NCI-H345 (cell line): ENCODE results near the gene GMCL2.

Experiments
- DNase-seq: peaks from one replicate; lab custom pipeline; 2025; lab: John Stamatoyannopoulos, UW

Gene GMCL2

GRCh38 chr5:178182158-178182876 is 4.9 kb downstream of the GMCL2 start:
- DNase-seq, result no peak

DNA sequence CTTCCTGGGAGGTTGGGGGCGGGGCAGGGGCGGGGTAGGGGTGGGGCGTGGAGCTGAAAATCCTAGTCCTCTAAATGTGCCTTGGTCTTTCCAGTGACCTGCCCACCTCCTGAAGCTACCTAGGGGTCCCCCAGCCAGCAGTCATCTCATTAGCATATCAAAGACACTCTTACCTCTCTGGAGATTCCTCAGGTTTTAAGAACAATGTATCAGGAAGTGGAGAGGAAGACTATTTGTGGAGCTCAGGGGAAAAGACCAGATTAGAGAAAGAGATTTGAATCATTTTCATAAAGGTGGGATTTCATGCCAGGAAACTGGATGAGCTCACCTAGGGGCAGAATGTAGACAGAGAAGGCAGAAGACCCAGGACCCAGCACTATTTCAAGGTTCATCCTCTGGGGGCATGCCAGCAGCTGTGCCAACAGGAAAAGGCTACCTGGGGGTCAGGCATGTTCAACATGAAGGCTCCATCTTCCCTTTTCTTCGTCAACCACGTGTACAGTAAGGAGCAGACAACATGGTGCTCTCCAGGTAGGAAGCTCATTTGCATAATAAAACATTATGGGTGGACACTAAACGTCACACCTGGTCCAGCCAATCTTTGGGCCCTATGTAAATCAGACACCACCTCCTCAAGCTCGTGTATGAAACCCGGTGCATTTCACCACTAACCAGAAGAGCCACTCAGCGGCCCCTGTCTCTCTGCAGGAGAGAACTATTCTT is 6.9 kb downstream of the GMCL2 start:
- DNase-seq, result no peak

DNA sequence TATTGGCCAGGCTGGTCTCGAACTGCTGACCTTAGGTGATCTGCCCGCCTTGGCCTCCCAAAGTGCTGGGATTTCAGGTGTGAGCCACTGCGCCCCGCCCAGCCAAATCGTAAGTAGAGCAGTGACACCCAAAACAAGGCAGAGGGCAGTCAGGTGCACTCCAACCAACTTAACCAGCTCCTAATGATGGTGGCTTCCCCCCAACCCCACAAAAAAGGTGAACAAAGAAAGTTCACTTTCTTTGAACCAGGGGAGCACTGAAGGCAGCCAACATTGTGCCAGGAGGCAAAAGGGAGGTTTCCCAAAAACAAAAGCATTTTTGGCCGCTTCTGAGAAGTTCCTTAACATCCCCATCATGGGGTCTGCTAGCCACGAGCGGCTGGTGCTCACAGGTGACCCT is 9.6 kb downstream of the GMCL2 start:
- no peak for DNase-seq

- no peak for DNase-seq
These were observed 10.4 kb downstream of the GMCL2 start for GRCh38 chr5:178176791-178177190.

DNA sequence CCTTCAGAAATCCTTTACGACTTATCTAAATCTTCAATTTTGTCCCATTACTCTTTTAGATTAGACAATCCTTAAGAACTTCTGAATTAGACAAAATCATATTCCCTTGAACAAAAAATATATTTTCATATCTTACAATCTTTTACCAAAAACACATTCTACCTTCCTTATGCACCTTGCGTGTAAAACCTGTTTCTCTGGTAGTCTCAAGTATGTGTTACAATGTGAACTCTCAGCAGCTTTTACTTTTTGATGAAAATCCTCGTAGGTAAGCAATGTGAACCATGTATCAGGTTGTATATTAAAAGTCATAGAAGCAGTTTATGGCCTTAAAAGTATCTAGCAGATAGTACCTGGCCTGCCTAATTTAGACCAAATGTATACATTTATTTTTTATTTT is 12.7 kb downstream of the GMCL2 start:
- DNase-seq, result no peak

- no peak for DNase-seq
These were observed 16.7 kb downstream of the GMCL2 start for GRCh38 chr5:178170455-178170854.

DNA sequence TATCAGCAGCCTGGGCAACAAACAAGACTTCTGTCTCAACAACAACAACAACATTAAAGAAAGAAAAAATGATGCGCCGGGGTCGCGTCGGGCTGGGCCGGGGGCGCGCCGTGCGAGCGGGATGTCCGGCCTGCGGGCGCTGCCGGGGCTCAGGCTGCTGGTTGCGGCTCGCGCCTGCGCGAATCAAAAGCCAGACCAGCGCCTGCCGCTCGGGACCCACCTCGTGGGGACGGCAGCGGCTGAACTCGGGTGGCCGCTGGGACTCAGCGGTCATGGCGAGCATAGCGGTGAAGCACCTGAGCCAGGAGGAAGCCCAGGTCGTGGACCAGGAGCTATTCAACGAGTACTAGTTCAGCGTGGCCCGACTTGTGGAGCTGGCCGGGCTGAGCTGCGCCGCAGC is 21.6 kb downstream of the GMCL2 start:
- no peak for DNase-seq

GRCh38 chr5:178163772-178164735 is 23.1 kb downstream of the GMCL2 start:
- peak; percentile 94 for DNase-seq

DNA sequence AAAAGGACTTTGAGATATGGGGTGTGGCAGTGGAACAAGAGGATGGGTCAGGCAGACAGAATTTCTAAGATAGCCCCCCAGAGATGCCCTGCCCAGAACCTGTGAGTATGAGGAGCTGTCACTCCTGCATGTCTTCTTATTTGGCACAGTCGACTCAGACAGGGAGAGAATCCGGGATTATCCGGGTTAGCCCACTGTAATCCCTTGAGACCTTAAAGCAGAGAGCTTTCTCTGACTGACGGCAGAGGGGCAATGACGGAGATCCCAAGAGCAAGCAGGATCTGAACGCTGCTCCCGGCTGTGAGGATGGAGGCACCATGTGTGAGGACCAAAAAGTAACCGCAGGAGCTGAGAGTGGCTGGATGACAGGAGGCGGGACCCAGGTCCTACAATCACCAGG is 24.7 kb downstream of the GMCL2 start:
- no peak for DNase-seq

DNA sequence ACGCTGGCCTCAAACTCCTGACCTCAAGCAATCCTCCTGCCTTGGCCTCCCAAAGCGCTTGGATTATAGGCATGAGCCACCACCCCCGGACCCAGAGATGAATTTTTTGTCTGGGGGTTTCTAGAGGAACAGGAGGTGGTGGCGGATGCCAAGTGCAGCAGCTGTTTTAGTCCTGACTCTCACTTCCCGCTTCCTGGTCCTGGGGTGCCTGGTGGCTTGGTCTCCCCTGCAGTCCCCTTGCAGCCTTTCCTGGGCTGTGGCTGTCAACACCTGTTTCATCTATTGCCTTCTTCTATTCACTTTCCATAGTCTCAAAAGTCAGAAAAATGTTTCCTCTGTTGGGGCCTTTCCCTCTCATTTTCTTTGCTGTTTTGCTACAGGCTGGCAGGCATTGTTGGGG is 27.0 kb downstream of the GMCL2 start:
- no peak for DNase-seq

- DNase-seq, result no peak
These were observed 32.1 kb downstream of the GMCL2 start for GRCh38 chr5:178155065-178155464.

DNA sequence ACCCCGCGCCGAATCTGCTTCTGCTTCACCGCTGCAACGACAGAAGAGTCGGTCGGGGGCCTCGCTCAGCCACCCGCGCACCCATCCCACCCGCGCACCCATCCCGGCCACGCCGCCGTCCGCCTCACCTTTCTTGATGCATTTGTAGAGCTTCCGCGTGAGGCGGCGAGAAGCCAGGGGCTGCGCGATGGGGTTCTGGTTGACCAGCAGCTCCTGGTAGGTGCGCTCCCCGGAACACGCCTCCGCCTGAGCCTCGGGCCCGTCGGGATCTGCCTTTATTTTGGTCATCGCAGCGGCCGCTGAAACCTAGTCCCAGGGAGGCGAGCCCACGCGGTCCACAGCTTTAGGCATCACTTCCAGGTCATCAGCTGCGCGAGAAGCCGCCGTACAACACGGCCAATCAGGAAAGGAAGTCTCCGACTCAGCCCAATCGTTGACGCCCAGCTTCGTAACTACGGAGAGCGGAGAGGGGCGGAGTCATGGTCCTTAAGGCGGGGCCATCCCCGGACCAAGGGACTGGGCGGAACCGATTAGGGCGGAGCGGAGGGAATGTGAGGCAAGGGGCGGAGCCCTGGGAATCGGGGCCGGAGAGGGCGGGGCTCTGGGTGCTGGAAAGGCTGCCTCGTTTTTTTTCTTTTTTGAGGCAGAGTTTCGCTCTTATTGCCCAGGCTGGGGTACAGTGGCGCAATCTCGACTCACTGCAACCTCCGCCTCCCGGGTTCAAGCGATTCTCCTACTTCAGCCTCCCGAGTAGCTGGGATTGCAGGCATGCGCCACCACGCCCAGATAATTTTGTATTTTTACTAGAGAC is 33.4 kb downstream of the GMCL2 start, which contains the start of gene NHP2:
Gene NHP2 (minus strand): TSS at position 356 of the 811 bp plus-strand sequence. CDS start 68 bp downstream, at position 288.
- peak; percentile 98 for DNase-seq

DNA sequence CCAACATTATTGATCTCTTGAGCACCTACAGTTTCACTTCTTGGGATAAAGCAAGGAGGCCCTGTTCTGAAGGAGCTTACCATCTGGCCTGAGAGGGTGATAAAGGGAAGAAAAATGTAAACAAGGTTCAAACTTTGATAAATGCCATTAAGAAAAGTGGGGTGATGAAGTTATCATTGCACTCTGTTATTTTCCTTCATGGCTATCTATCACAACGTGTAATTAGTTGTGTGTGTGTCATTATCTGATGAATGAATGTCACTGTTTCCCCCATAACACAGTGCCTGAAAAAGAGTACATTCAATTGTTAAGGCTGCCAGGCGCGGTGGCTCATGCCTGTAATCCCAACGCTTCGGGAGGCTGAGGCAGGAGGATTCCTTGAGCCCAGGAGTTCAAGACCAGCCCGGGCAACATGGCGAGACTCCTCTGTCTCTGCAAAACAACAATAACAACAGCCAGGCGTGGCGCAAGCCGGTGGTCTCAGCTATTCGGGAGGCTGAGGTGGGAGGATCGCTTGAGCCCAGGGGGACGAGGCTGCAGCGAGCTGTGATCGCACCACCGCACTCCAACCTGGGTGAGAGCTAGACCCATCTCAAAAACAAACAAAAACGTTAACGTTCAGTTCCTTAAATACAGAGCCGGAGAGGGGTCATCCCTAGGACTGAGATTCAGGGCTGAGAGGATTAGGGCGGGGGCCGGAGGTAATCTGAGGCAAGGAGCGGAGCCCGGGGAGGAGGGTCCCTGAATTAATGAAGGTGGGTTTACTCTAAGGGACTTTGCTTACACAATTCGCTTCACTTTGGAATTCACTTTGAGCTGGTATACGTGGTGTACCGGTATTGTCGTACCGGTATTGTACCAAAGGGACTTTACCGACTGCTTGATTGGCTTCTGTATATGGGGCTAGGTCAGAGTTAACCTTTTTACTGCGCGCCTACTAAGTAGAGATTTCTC is 34.4 kb downstream of the GMCL2 start:
- DNase-seq, result no peak

- no peak for DNase-seq
These were observed 36.0 kb downstream of the GMCL2 start for GRCh38 chr5:178150977-178151734.

DNA sequence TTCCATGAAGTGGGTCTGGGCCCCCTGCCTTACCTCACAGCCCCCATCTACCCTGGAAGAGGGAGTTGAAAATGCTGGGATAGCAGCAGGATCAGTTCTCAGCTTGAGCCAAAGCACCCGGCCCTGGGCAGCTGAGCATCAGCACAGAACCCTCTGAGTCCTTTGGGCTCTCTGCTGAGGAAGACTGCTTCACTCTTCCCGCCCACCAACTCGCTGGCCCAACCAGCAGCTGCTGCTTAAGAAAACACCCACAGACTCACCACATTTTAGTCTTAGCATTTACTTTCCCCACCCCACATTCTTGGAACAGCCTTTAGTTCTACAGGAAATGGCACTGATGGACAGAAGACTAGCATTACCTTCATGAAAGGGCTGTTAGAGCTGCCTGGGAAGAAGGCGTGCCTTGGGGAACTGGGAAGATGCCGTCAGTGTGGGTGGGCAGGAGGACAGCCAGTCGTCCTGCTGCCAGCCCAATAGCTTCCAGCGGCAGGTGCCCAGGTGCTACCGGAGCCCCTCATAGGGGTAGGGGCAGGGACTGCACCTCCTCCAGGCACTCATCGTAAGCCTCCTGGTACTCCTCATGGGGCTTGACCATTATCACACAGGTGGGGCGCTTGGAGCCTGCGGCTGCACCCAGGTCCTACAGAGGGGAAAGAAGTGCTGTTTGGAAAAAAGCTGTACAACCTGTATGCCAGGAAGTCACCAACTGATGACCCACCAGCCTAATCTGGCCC is 37.8 kb downstream of the GMCL2 start:
- DNase-seq, result no peak

DNA sequence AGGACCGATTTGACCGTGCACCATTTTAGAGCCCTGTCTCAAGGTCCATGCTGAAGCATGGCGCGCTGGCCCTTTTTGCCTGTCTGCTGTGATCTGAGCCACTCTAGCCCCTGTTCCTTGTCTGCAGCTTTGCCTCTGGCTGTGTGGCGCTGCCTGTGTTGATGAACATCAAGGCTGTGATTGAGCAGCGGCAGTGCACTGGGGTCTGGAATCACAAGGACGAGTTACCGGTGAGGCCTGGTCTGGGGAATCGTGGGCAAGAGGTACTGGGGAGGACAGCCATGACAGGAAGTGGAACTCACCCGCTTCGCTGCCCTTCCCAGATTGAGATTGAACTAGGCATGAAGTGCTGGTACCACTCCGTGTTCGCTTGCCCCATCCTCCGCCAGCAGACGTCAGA is 39.8 kb downstream of the GMCL2 start:
- no peak for DNase-seq

GRCh38 chr5:178145965-178146820 is 41.0 kb downstream of the GMCL2 start:
- DNase-seq, result peak; percentile 65

DNA sequence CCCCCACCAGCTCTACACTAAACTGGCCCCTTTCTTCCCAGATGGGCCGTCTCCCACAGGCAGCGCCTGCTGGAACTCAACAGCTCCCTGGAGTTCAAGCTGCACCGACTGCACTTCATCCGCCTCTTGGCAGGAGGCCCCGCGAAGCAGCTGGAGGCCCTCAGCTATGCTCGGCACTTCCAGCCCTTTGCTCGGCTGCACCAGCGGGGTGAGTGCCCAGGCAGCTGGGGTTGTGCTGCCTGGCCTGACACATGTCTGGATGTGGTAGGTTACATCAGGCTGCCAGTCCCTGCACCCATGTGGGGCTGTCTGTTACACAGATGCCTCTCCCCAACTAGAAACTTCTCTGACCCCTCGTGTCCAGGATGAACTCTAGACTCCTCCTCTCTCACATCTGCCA is 43.3 kb downstream of the GMCL2 start:
- no peak for DNase-seq
